Immature natural killer cell (primary cell): ENCODE measurements around the gene KDSR. TPM values are rescaled to one million over a fixed set of nuclear protein-coding genes. Genes with fewer than 3 reads are reported as not detected.
"Not testable (repeated sequence)": the region's sequence is repeated elsewhere in the genome, so short reads cannot be mapped to it uniquely, and the experiment has no call there.

Source experiments
- DNase-seq, 3 donors: peaks; one replicate each; pipeline ENCODE4 v3.0.0; 2022; ENCODE audit warnings: mixed read lengths in 1 of 3
- H3K27ac Mint-ChIP-seq, 6 donors: one replicate each; pipeline ENCODE4 v1.8.0; 2020; ENCODE audit warnings: mixed read lengths in 6 of 6, mild to moderate bottlenecking in 5 of 6, inconsistent platforms in 4 of 6, moderate library complexity in 3 of 6
- H3K27me3 Mint-ChIP-seq, 3 donors: one replicate each; pipeline ENCODE4 v1.8.0; 2020 to 2021; ENCODE audit warnings: low read depth in 3 of 3, mild to moderate bottlenecking in 3 of 3, mixed read lengths in 3 of 3, moderate library complexity in 3 of 3, inconsistent platforms in 1 of 3
- H3K36me3 Mint-ChIP-seq, 3 donors: one replicate each; pipeline ENCODE4 v1.8.0; 2020; ENCODE audit warnings: mixed read lengths in 3 of 3, inconsistent platforms in 2 of 3, mild to moderate bottlenecking in 2 of 3
- H3K4me1 Mint-ChIP-seq, 2 donors: one replicate each; pipeline ENCODE4 v1.8.0; 2020; ENCODE audit warnings: inconsistent platforms in 2 of 2, mild to moderate bottlenecking in 2 of 2, mixed read lengths in 2 of 2, moderate library complexity in 1 of 2
- H3K4me3 Mint-ChIP-seq, 5 donors: one replicate each; pipeline ENCODE4 v1.8.0; 2020; ENCODE audit warnings: mild to moderate bottlenecking in 5 of 5, mixed read lengths in 5 of 5, inconsistent platforms in 3 of 5, moderate library complexity in 3 of 5
- H3K9me3 Mint-ChIP-seq, 6 donors: one replicate each; pipeline ENCODE4 v1.8.0; 2020; ENCODE audit warnings: mild to moderate bottlenecking in 6 of 6, mixed read lengths in 6 of 6, inconsistent platforms in 4 of 6, moderate library complexity in 3 of 6
- polyA plus RNA-seq, 3 donors: library from polyadenylated mRNA; unstranded; fragments of 300-500 nt; fragmentation: Illumina TruSeq; gene quantifications; one replicate each; pipeline ENCODE4 v1.2.3, GENCODE V29; 2021

Gene KDSR
- polyA plus RNA-seq, 3 donors from 2014 or later: 37.7 to 45.6 (median 39.2) TPM

- Mint-ChIP-seq H3K9me3 (no peaks in the 10 kb centered on the region), H3K36me3 (peaks cover 5 to 19% (median 13%) of the 10 kb centered on the region in 3 donors), H3K4me1 (peaks cover 6 to 10% of the 10 kb centered on the region in 2 donors), H3K27me3 (peaks cover 0 to 5% (median 2%) of the 10 kb centered on the region in 3 donors), H3K27ac (no peak overlapping the region), H3K4me3 (no peak overlapping the region)
- DNase-seq: no peak
Measured at GRCh38 chr18:63382843-63383242, 15.8 kb upstream of the KDSR start.

GRCh38 chr18:63379639-63379962, 12.6 kb upstream of the KDSR start:
- Mint-ChIP-seq H3K4me1 (peaks cover 6 to 10% of the 10 kb centered on the region in 2 donors), H3K4me3 (no peak overlapping the region), H3K27me3 (peaks cover 0 to 5% (median 2%) of the 10 kb centered on the region in 3 donors), H3K9me3 (peaks cover 0 to 3% (median under 1%) of the 10 kb centered on the region in 6 donors), H3K36me3 (peaks cover 5 to 18% (median 9%) of the 10 kb centered on the region in 3 donors), H3K27ac (no peak overlapping the region)
- no peak for DNase-seq

DNA sequence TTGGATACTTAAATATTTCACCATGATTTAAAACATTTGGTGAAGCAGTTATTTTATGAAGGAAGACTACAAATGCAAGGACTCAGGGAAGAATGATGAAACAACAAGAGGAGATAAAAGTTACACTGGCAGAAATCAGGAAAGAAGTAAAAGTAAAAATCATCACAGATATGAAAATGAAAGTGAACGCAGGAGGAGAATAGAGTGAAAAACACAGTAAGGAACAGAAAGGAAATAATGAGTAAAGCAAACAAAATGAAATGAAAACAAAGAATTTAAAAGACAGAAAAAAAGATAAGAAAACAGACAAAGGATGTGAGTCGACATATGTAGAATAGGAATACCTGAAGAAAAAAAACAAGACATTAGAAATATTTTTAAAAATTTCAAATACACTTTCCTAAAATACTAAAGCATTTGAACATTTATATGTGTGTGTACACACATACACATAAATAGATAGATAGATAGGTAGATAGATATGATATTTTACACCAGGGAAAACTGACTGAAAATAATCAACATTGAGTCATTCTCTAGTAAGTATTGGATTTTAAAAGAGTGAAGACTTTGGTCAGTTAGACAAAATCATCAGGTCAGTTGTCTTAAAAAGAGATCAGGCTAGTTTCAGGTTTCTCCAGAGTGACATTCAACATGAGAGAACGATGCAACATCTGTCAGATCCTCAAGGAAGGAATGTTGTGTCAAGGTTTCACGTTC, 12.1 kb upstream of the KDSR start:
- Mint-ChIP-seq H3K36me3 (peaks cover 5 to 18% (median 9%) of the 10 kb centered on the region in 3 donors), H3K4me1 (peaks cover 6 to 10% of the 10 kb centered on the region in 2 donors), H3K9me3 (peaks cover 0 to 3% (median under 1%) of the 10 kb centered on the region in 6 donors), H3K27ac (peak overlapping the region in 3 of 6 donors; percentile 12 to 85 (median 59)), H3K4me3 (peak overlapping the region in 2 of 5 donors; percentile 14 to 41), H3K27me3 (peaks cover 0 to 6% (median 2%) of the 10 kb centered on the region in 3 donors)
- no peak for DNase-seq

- no peak for DNase-seq
- Mint-ChIP-seq H3K9me3 (peaks cover 0 to 3% (median under 1%) of the 10 kb centered on the region in 6 donors), H3K4me1 (peaks cover 6 to 10% of the 10 kb centered on the region in 2 donors), H3K4me3 (no peak overlapping the region), H3K36me3 (peaks cover 0 to 7% (median 3%) of the 10 kb centered on the region in 3 donors), H3K27ac (no peak overlapping the region), H3K27me3 (peaks cover 0 to 9% (median 2%) of the 10 kb centered on the region in 3 donors)
Measured at GRCh38 chr18:63377275-63377980, 10.4 kb upstream of the KDSR start.

DNA sequence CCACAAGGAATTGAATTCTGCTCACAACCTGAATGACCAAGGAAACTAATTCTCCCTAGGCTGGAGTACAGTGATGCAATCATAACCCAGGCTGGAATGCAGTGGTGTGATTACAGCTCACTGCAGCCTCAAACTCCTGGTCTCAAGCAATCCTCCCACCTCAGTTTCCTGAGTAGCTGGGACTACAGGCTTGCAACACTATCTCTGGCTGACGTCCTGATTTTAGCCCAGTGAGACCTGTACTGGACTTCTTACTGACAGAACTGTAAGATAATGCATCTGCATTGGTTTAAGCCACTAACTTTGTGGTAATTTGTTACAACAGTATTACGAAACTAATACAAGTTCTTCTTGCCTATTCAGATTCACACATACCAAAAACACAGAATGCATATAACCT, 9.5 kb upstream of the KDSR start:
- no peak for DNase-seq
- Mint-ChIP-seq H3K36me3 (peaks cover 0 to 4% (median 3%) of the 10 kb centered on the region in 3 donors), H3K9me3 (peaks cover 0 to 3% (median under 1%) of the 10 kb centered on the region in 6 donors), H3K27me3 (peaks cover 0 to 5% (median 2%) of the 10 kb centered on the region in 3 donors), H3K27ac (no peak overlapping the region), H3K4me3 (no peak overlapping the region), H3K4me1 (peaks cover 6 to 10% of the 10 kb centered on the region in 2 donors)

DNA sequence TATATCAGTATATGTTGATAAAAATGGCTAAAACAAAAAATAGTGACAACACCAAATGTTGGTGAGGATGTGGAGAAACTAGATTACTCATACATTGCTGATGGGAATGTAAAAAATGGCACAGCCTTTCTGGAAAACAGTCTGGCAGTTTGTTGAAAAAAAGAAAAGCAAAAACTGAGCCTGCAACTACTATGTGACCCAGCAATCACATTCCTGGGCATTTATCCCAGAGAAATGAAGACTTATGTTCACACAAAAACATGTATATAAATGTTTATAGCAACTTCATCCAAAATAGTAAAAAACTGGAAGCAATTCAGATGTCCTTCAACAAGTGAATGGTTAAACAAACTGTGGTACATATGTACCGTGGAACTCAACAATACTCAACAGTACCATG, 7.5 kb upstream of the KDSR start:
- peaks cover 0 to 3% (median under 1%) of the 10 kb centered on the region in 6 donors for H3K9me3 Mint-ChIP-seq
- H3K27me3 Mint-ChIP-seq: peaks cover 0 to 9% (median 3%) of the 10 kb centered on the region in 3 donors
- peaks cover 6 to 10% of the 10 kb centered on the region in 2 donors for H3K4me1 Mint-ChIP-seq
- no peak overlapping the region for H3K4me3 Mint-ChIP-seq
- DNase-seq: no peak
- H3K36me3 Mint-ChIP-seq: peaks cover 0 to 9% (median 4%) of the 10 kb centered on the region in 3 donors
- H3K27ac Mint-ChIP-seq: no peak overlapping the region

DNA sequence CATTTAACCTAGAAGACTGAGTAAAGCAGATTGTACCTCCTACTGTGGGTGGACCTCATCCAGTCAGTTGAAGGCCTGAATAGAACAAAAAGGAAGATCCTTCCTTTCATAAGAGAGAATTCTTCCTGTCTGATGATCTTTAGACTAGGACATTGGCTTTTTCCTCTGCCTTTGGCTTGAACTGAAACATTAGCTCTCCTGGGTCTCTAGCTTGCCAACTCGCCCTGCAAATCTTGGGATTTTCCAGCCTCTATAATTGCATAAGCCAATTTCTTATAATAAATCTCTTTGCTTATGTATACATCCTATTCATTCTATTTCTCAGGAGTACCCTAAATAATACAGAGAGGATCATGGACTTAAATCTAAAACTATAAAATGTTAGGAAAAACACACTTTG, 6.2 kb upstream of the KDSR start:
- H3K4me3 Mint-ChIP-seq: no peak overlapping the region
- peaks cover 0 to 12% (median 8%) of the 10 kb centered on the region in 3 donors for H3K27me3 Mint-ChIP-seq
- H3K36me3 Mint-ChIP-seq: peaks cover 0 to 9% (median 4%) of the 10 kb centered on the region in 3 donors
- H3K27ac Mint-ChIP-seq: no peak overlapping the region
- peaks cover 8 to 9% of the 10 kb centered on the region in 2 donors for H3K4me1 Mint-ChIP-seq
- H3K9me3 Mint-ChIP-seq: peaks cover 0 to 3% (median under 1%) of the 10 kb centered on the region in 6 donors
- no peak for DNase-seq

DNA sequence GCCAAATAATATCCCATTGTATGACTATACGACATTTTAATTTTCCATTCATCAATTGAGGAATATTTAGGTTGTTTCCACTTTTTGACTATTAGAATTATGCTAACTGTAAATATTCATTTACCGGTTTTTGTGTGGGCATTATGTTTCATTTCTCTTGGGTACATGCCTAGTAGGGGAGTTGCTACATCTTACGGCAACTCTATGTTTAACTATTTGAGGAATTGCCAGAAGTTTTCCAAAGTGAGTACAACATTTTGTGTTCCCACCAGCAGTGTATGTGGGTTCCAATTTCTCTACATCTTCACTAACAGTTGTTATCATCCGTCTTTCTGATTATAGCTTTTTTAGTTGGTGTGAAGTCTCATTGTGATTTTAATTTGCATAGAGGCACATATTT, 1.6 kb upstream of the KDSR start:
- Mint-ChIP-seq H3K36me3 (peaks cover 0 to 9% (median 0%) of the 10 kb centered on the region in 3 donors), H3K27me3 (peaks cover 4 to 14% (median 8%) of the 10 kb centered on the region in 3 donors), H3K4me3 (peak overlapping the region; percentile 80 to 94 (median 91)), H3K27ac (peak overlapping the region in 2 of 6 donors; percentile 59 to 77), H3K4me1 (peaks cover 41 to 44% of the 10 kb centered on the region in 2 donors), H3K9me3 (no peaks in the 10 kb centered on the region)
- no peak for DNase-seq

DNA sequence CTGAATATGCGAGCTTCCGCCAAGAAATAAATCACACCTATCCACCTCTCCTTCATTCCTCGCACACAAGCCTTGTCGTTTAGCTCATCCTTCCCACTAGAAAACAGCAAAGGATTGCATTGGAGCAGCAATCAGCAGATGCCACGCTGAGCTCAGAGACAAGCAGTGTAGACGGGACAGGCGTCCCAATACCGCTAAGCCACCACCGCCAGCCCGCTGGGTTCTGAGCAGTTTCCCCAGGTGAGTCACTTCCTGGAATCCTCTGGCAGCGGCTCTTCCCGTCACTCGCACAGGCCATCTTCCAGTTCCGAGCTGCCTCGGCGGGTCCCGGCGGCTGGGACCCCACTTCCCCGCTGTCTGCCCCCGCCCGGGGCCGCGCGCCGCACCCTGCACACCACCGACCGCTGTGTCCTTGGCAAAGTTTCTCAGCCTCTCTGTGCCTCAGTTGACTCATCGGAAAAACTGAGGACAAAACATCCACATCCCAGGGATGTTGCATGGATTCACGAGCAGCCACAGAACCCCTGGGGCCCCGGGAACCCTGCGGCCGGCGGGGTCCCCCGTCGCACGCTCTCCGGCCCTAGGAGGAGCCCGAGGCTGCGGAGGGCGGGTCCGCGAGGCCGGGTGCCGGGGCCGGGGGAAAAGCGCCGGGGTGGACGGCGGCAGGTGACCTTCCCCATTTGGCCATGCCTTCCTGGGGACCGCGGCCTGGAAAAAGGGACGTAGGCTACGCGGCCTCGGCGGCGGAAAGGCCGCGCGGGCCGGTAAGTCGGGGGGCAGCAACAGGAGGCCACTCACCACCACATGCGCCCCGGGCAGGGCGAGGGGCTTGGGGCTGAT, 573 bp downstream of the KDSR start:
- Mint-ChIP-seq H3K27ac (peak overlapping the region; percentile 14 to 89 (median 59)), H3K27me3 (peaks cover 4 to 14% (median 8%) of the 10 kb centered on the region in 3 donors), H3K4me1 (peaks cover 59 to 62% of the 10 kb centered on the region in 2 donors), H3K4me3 (peak overlapping the region; percentile 85 to 94 (median 92)), H3K36me3 (peaks cover 0 to 10% (median 4%) of the 10 kb centered on the region in 3 donors), H3K9me3 (no peaks in the 10 kb centered on the region)
- peak; percentile 35 to 40 (median 40) for DNase-seq

- Mint-ChIP-seq H3K4me3 (peak overlapping the region; percentile 85 to 94 (median 92)), H3K9me3 (no peaks in the 10 kb centered on the region), H3K27me3 (peaks cover 4 to 10% (median 7%) of the 10 kb centered on the region in 3 donors), H3K27ac (peak overlapping the region in 5 of 6 donors; percentile 37 to 89 (median 59)), H3K4me1 (peaks cover 59 to 62% of the 10 kb centered on the region in 2 donors), H3K36me3 (peaks cover 0 to 5% (median 4%) of the 10 kb centered on the region in 3 donors)
- DNase-seq: peak in 1 of 3 donors; percentile 11
Measured at GRCh38 chr18:63365876-63366212, 1.2 kb downstream of the KDSR start.

DNA sequence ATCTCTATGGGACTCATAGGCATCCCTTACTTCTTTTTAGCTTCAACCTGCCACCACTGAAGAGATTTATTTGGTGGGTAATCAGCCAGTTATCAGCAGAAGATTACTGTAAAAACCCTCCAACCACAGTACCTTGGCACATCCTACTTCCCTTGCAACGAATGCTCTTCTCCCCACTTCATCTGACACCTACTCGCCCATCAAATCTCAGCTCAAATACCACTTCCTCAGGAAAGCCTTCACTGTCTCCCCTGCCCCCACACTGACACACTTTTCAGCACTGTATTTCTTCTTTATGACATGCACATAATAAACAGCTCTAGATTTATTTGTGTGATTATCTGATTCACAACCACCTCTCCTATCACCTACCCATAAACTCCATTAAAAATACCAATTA, 3.1 kb downstream of the KDSR start:
- H3K9me3 Mint-ChIP-seq: no peaks in the 10 kb centered on the region
- H3K27ac Mint-ChIP-seq: peak overlapping the region in 4 of 6 donors; percentile 2 to 25 (median 13)
- H3K4me1 Mint-ChIP-seq: peaks cover 58 to 60% of the 10 kb centered on the region in 2 donors
- peaks cover 4 to 8% (median 5%) of the 10 kb centered on the region in 3 donors for H3K27me3 Mint-ChIP-seq
- peak overlapping the region; percentile 5 to 36 (median 21) for H3K4me3 Mint-ChIP-seq
- peaks cover 0 to 8% (median 7%) of the 10 kb centered on the region in 3 donors for H3K36me3 Mint-ChIP-seq
- DNase-seq: peak; percentile 64 to 74 (median 68)

GRCh38 chr18:63363420-63363819, 3.6 kb downstream of the KDSR start:
- Mint-ChIP-seq H3K4me3 (peak overlapping the region in 4 of 5 donors; percentile 9 to 36 (median 24)), H3K27ac (peak overlapping the region in 1 of 6 donors; percentile 2), H3K4me1 (peaks cover 54 to 55% of the 10 kb centered on the region in 2 donors)
- not testable (repeated sequence) for H3K27me3 Mint-ChIP-seq, H3K36me3 Mint-ChIP-seq, H3K9me3 Mint-ChIP-seq, DNase-seq

GRCh38 chr18:63356272-63356896, 10.6 kb downstream of the KDSR start:
- no peak for DNase-seq
- Mint-ChIP-seq H3K36me3 (peaks cover 13 to 33% (median 25%) of the 10 kb centered on the region in 3 donors), H3K4me3 (no peak overlapping the region), H3K27me3 (no peaks in the 10 kb centered on the region), H3K27ac (no peak overlapping the region), H3K9me3 (no peaks in the 10 kb centered on the region), H3K4me1 (no peaks in the 10 kb centered on the region)
